Upper lobe of left lung (tissue), 4 donors: ENCODE results near the gene SART3.

ENCODE experiments used
- EP300 ChIP-seq, 4 donors: sonication (generic); formaldehyde crosslinking; IDR thresholded peaks; one replicate each; pipeline ENCODE4 v1.5.1; 2017; ENCODE audit warnings: antibody characterized with exemption in 4 of 4, control low read depth in 2 of 4
- POLR2A ChIP-seq, 4 donors: fragments of 450-650 bp; IDR thresholded peaks; one replicate each; pipeline ENCODE4 v1.5.1; 2016 to 2017; ENCODE audit warnings: antibody characterized with exemption in 4 of 4, mild to moderate bottlenecking in 2 of 4
- TF ChIP-seq, protein P1 (sequence below), 6 experiments: fragments of 450-650 bp in 4 of 6; fragments of 200-600 bp in 2 of 6; sonication (generic) in 2 of 6; IDR thresholded peaks; one replicate each; pipeline ENCODE4 v1.5.1; 2016 to 2019; ENCODE audit warnings: antibody characterized with exemption in 6 of 6

DNA sequence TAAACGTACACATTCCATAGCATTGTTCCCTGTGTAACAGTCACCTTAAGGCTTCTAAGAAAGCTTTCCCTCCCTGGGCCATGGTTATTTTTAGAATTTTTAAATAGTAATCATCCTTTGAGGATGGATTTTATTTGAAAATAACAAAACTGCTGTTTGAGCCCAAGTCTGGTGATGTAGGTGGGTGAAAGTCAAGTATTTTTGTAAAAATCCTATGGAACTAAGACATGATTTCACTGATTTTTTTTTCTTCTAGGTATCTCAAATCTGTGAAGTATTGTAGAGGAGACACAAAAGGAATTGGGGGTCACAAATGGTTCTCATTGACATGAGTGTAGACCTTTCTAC, 2.8 kb upstream of the SART3 start:
- TF ChIP-seq, protein P1, sequence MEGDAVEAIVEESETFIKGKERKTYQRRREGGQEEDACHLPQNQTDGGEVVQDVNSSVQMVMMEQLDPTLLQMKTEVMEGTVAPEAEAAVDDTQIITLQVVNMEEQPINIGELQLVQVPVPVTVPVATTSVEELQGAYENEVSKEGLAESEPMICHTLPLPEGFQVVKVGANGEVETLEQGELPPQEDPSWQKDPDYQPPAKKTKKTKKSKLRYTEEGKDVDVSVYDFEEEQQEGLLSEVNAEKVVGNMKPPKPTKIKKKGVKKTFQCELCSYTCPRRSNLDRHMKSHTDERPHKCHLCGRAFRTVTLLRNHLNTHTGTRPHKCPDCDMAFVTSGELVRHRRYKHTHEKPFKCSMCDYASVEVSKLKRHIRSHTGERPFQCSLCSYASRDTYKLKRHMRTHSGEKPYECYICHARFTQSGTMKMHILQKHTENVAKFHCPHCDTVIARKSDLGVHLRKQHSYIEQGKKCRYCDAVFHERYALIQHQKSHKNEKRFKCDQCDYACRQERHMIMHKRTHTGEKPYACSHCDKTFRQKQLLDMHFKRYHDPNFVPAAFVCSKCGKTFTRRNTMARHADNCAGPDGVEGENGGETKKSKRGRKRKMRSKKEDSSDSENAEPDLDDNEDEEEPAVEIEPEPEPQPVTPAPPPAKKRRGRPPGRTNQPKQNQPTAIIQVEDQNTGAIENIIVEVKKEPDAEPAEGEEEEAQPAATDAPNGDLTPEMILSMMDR (IDR thresholded peaks at IDR 0.05), result peak in 1 of 6 experiments; percentile 11
- TF ChIP-seq POLR2A (IDR thresholded peaks at IDR 0.05), result no peak
- TF ChIP-seq EP300 (IDR thresholded peaks at IDR 0.05), result no peak
